GM13977 (cell line): ENCODE results near the gene CARMIL1.
"Not testable (repeated sequence)": the region's sequence is repeated elsewhere in the genome, so short reads cannot be mapped to it uniquely, and the experiment has no call there.

Source experiments
- DNase-seq: peaks from one replicate; pipeline ENCODE4 v3.0.0; 2012; ENCODE audit warnings: low spot score
- in situ Hi-C: fragments of 300-500 bp; cut with MboI; formaldehyde crosslinking; loops from one replicate; pipeline ENCODE4 v1.12.0; 2022; ENCODE audit warnings: low sequenced_read_pairs, low pct_unique_long_range_greater_than_20kb, mixed read lengths, inconsistent platforms; ENCODE audit not compliant: unreplicated experiment
- TF ChIP-seq, protein P1 (sequence below): IDR thresholded peaks from 2 replicates; pipeline ENCODE4 v1.5.1; 2012; ENCODE audit warnings: mild to moderate bottlenecking, control low read depth; ENCODE audit not compliant: insufficient read depth; ENCODE audit errors: extremely low read depth, missing control alignments

The CARMIL1 gene

DNA sequence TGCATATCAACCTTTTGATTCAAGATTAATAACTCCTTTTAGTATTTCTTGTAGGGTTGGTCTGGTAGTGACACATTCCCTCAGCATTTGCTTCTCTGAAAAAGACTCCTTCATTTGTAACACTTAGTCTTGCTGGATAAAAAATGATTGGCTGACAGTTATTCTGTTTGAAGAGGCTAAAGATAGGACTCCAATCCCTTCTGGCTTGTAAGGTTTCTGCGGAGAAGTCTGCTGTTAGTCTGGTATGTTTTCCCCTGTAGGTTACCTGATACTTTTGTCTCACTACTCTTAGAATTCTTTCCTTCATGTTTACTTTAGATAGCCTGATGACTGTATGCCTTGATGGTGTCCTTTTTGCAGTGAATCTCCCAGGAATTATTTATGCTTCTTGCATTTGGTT, 96.0 kb downstream of the CARMIL1 start:
- no peak for DNase-seq
- TF ChIP-seq, protein P1, sequence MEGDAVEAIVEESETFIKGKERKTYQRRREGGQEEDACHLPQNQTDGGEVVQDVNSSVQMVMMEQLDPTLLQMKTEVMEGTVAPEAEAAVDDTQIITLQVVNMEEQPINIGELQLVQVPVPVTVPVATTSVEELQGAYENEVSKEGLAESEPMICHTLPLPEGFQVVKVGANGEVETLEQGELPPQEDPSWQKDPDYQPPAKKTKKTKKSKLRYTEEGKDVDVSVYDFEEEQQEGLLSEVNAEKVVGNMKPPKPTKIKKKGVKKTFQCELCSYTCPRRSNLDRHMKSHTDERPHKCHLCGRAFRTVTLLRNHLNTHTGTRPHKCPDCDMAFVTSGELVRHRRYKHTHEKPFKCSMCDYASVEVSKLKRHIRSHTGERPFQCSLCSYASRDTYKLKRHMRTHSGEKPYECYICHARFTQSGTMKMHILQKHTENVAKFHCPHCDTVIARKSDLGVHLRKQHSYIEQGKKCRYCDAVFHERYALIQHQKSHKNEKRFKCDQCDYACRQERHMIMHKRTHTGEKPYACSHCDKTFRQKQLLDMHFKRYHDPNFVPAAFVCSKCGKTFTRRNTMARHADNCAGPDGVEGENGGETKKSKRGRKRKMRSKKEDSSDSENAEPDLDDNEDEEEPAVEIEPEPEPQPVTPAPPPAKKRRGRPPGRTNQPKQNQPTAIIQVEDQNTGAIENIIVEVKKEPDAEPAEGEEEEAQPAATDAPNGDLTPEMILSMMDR: no peak
- in situ Hi-C loops: no loop called here

DNA sequence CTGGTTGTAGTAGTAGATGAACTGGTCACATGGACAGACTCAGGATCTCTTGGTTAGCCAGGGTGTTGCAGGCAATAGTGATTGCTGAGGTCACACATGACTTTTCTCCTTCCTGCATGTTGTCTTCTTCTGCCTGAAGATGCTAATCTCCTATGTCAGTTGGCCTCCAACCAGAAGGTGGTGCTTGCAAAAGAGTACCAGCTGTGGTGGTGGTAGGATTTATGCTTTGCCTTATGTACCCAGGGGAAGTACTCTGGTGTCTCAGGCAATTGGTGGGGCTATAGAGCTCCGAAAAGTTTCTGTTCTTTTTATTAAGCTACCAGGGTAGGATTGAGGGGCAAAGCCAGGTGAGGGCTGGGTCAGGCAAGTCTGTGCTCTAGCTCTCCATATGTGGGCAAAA, 98.5 kb downstream of the CARMIL1 start:
- DNase-seq: no peak

DNA sequence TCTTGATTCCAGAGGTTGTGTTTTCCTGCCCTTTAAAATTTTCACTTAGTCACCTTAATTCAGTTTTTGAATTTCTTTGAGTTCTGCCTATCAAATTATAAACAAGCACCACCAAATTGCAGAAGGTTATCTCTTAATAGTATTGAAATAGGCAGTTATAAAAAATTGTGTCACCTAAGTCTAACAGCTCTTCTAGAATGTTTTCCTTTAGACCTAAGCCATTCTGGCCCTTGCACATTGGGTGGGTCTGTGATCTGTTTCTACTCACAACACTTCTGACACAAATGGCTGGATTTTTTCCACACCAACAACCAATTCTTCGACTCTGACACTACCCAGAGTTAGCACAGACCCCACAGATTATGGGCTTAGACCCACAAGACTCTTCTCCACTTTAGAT, 101.9 kb downstream of the CARMIL1 start:
- DNase-seq: no peak
- TF ChIP-seq, protein P1: no peak
- in situ Hi-C loops: no loop called here

More for the DNA sequence above, 98.5 kb downstream of the CARMIL1 start:
- TF ChIP-seq, protein P1: no peak
- in situ Hi-C loops: no loop called here

DNA sequence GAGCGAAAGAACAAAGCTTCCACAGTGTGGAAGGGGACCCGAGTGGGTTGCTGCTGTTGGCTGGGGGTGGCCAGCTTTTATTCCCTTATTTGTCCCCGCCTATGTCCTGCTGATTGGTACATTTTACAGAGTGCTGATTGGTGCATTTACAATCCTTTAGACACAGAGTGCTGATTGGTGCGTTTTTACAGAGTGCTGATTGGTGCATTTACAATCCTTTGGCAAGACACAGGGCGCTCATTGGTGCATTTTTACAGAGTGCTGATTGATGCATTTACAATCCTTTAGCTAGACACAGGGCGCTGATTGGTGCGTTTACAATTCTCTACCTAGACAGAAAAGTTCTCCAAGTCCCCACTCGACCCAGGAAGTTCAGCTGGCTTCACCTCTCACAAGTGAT, 103.3 kb downstream of the CARMIL1 start:
- DNase-seq, in situ Hi-C loops: not testable (repeated sequence)

DNA sequence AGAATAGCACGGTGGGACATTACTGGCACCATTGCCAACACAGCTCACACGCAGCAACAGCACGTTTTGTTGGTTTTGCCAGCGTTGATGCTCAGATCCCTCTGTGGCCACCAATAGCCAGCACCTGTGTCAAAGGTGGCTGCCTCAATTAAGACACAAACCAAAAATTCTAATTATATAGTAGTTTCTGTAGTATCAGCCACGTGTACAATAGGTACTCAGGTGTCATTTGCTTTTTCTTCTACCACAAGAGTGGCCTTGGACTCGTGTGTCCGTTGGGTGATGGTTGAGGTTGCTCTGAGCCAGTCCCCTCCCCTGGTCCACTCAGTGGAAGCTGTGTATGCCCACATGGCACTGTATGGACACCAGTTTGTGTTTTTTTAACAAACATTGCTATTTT, 105.1 kb downstream of the CARMIL1 start:
- DNase-seq: no peak
- TF ChIP-seq, protein P1: no peak
- in situ Hi-C loops: no loop called here

DNA sequence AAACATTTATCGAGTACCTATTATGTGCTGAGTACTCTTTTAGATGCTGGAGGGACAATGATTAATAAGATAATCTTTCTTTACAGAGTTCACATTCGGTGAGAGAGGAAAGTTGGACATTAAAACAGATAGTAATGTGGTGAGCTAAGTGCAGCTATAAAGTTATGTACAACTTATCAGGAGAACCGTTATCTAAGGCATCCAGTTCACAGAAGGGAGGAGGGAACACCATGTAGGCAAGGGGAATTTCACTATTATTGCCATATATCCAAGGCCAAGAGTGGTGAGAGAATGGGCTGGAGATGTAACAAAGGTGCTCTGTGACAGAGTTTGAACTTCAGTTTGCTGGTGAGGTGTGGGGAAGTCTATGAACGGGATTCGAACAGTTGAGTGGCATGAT, 105.8 kb downstream of the CARMIL1 start:
- in situ Hi-C loops: no loop called here
- no peak for DNase-seq
- TF ChIP-seq, protein P1: no peak

DNA sequence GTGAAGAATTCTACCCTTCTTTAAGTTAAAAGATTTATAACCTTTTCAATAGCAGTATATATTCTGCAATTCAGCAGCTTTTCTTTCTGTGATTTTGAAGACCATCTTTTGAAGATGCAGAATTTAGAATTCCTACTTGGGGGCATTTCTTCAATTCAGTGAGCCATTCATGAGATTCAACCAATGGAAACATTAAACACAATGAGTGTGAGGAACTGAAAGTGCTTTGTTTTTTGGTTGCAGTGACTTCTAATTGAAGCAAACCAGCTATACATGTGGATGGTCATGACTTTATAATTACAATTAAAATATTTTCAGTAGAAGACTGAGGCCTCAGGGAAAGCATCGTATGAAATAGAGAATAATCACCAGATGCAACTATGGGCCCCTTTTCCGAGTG, 108.3 kb downstream of the CARMIL1 start:
- DNase-seq: peak; percentile 25
- TF ChIP-seq, protein P1: no peak
- in situ Hi-C loops: no loop called here
